HG03159 (cell line): ENCODE results near the gene IL2RA.
"Not testable (repeated sequence)": the region's sequence is repeated elsewhere in the genome, so short reads cannot be mapped to it uniquely, and the experiment has no call there.

Experiments used
- ATAC-seq: cut with Tn5 transposase; IDR thresholded peaks from one replicate; pipeline ENCODE4 v1.9.1; 2021; ENCODE audit warnings: mild to moderate bottlenecking, moderate library complexity; ENCODE audit not compliant: unreplicated experiment

The IL2RA gene

DNA sequence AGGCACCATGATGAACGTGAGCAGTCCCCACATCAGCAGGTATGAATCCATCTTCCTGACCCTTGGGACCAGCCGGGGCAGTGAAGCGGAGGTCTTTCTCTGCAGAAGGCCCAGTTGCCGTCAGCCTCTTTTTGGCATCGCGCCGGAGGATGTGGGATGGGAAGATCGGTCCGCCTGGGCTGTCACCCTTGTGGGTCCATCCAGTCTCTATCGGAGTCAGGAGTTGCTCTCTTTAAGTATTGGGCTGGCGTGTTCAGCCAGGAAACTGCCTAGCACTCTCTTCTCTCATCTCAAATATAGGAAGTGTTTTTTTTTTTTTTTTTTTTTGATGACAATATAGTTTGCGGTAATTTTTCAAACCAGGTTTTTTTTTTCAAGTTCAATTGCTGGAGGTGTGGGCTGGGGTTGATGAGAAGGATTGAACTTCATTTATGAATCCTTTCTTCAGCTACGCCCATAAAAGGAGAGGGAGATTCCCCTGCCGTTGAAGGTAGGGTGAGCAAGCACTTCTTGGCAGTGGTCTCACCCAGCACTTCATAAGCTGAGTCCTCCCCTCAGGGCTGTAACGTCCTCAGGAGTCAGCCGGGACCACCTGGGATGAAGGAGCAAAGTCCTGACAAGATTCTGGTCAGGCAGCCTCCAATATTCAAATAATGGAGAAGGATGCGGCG lies at the start of gene IL2RA:
TSS of gene IL2RA (minus strand) at position 267 of the 671 bp plus-strand sequence. CDS start at position 51, 216 bp downstream.
- no peak for ATAC-seq

DNA sequence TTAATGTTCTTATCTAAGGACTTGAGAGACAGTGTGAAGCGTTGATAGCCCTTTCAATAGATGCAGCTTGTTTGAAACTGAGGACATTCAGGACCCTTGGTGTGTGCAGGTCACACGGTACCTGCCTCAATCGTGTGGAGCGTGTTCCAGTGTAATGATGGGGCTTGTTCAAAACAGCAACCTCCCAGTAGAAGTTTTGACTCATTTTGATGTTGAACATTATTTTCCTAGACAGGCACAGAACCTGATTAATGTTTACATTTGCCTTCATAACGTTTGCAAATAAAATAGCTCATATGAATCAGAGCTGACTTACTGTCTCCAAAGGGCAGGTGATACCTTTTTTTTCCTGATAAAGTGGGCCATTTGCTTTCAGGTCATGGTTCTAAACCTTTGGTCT lies 48.0 kb upstream of the IL2RA start:
- no peak for ATAC-seq

DNA sequence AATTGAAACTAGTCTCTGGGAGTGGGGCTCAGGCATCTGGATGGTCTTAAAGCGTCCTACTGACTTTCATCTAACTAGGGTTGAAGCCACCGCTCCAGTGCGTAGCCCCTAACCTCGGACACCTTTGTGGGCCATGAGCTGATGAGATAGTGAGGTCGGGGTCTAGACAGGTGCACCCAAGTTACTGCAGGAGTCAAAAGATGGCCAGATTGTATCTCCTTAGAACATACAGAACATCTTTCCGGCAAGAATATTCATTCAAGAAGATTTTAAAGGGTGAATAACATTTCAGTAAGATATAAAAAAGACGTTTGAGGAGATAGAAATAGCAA lies 47.2 kb upstream of the IL2RA start:
- no peak for ATAC-seq

DNA sequence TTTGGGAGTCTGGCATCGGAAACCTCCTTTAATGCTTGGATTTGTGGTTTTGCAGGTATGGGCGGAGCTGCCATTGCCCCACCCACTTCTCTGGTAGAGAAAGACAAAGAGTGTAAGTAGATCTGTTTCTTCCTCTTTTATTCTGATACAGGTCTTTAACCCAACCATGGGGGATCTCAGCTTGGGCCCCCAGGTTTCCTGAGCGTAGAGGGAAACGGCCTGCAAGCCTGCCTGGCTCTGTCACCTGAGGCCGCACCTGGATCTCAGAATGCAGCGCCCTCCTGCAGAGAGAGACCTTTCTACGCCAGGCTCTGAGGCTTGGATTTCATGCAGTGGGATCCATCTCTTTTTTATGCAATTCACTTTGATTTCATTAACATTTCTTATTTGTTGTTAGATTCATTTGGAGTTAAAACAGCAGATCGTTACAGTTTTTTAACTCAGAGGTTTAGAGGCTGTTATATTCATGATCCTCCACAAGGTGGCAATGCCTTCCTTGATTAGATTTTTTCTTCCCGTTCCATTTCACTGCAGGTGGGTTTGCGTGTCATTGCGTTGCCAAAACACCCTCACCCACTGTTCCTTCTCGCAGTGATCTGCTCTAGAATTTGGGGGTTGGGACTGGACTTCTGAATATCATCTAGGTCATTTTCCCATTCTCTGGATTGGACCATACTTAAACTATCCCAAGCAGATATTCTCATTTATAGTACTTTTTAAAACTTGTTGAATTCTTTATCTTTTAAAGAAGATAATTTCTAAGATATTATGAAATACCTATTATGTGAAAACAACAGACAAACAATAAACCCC lies 46.7 kb upstream of the IL2RA start:
- ATAC-seq, result no peak

DNA sequence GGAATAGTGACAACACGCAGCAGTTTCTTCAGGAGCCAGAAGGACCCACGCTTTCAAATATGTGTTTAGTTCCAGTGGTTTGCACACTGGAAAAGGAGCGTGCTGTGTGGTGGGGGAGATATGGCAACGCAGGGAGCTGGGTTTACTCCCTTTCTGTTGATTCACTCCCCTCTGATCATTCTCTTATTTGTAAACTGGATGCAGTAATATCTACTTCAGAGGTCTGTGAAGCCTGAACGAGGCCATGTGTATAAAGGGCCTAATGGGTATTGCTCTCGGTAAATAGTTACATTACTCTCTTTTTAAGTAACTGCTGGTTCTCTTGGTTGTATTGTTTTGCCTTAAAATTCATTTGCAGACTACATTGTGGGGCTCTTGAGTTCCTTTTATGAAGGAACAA lies 45.9 kb upstream of the IL2RA start:
- no peak for ATAC-seq

DNA sequence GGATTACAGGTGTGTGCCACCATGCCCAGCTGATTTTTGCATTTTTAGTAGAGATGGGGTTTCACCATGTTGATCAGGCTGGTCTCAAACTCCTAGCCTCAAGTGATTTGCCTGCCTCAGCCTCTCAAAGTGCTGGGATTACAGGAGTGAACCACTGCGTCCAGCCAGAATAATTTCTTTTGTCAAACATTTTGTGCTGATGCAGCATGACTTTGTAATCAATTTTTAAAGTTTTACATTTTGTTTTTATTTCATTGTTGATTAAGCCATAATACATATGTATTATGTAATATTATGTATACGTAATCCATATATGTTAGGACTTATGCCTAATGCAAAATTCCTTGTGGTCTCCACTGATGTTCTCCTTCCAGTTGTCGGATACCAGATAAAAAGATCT lies 45.4 kb upstream of the IL2RA start:
- not testable (repeated sequence) for ATAC-seq

DNA sequence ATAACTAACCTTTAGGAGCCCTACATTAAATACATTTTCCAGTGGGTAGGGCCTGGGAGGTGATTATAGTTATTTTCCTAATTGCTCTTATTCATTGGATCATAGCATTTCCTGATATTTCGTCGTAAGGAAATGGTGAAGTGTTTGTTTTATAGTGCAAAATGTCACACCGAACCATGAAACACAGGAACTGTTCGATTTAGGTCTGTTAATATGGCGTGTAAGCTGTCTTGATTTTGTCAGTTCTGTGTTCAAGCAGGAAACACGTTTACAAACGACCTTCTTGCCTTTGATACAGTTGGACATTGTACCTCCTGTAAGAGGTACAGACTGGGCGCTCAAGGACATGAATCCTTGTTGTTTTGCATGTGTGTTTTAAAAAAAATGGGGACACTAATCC lies 41.4 kb upstream of the IL2RA start:
- no peak for ATAC-seq

DNA sequence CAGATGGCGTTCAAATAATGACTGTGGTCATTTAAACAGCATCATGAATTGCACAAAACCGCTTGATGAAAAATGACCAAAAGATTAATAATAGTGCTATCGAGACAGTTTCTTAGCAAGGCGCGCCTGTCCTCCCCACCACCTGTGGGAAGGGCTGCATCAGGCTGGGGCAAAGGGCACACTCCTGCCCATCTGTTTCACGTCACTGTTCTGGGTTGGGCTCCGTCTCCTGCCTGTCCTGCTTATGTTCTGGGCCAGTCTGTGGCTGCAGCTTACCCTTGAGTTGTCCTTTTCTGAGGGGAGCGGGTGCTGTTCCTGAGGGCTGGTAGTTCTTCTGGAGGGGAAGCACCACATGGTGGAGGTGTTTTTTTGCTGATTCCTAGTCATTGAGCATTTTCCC lies 40.0 kb upstream of the IL2RA start:
- ATAC-seq, result no peak

DNA sequence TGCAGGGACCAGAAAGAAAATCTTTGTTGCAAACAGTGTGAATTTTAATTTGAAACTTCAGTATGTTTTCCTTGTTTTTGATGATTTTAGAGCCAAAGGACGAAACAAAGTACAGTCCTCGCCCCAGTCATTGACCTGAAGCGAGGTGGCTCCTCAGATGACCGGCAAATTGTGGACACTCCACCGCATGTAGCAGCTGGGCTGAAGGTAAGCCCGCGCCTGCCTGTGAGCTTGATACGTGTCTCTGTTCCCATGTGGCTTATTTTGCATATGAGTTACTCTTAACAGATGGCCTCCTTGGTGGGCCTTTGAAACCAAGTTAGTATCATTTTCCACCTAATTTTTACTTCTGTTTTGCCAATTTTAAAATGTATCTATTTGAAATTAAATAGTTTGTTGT lies 39.0 kb upstream of the IL2RA start:
- ATAC-seq, result peak; percentile 53

DNA sequence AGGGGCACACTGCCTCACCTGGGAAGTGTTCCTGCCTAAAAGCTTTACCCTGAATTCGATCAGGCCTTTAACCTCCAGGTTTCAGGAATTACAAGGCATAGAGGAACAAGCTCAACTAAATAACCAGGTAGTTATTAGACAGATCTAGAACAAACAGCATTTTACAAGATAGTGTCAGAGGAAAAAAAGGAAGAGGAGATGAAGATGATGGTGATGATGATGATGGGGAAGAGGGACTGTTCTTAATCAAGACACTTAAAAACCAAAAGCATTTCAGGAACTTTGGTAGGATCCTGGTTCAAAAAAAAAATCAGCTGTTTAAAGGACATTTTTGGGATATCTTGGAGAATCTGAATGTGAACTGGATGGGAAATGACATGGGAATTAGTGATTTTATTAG lies 38.2 kb upstream of the IL2RA start:
- ATAC-seq, result no peak

DNA sequence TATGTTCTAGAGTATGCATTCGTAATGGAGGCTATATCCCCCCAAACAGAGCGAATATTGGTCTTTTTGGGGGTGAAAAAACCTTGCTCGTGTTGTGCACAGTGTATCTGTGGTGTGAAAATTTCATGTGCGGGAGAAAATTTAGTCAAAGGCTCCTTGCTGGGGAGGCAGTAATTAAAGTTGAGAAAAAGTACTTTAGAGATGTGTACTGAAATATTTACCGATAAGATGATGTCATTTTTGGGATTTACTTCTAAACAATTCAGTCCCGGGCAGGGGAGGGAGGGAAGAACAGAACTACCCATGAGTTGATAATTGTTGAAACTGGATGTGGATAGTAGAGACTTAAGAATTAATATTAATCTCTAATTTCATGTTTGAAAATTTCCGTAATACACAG lies 36.0 kb upstream of the IL2RA start:
- no peak for ATAC-seq

DNA sequence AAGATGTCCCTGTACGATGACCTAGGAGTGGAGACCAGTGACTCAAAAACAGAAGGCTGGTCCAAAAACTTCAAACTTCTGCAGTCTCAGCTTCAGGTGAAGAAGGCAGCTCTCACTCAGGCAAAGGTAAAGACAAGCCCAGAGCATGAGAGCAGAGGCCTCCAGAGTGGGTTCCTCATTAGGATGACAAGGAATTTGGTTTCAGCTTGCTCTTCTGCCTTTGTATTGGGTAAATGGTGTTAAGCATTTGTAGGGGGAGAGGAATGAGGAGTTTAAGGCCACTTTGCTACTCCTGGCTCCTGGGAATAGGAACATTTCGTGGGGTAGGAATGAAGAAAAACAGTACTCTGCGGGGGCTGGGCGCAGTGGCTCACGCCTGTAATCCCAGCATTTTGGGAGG lies 34.9 kb upstream of the IL2RA start:
- no peak for ATAC-seq

DNA sequence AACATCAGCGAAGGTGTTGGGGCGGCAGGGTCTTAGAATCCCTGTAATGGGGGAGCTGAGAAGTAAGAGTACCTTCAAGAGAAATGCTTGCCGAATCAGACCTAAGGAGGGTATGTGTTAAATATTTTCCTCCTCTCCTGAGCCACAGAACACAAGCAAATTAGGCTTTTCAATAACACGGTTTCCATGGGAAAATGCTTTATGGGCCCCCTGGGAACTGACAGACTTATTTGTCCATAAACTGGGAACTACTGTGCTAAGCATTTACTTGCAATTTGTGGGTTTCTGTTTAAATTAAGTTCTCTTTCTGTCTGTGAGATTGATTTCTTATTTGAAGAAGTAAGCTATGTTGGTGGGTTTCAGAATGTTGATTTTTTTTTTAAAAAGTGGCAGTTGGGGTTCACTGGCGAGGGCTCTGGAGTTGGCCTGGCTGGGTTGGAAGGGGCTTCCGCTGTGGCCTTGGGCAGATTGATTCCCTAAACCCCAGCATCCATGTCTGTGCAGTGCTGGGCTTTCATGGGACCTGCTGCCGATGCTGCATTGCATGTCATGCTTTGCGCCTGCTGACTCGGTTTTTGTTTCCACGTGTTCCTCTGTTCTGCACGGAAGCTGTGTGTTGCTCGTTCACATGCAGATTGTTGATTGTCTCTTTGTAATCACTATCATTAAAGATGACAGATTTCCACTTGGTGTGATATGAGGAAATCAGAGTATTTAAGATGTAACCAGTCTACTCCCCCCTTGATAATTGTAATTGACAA lies 33.8 kb upstream of the IL2RA start:
- no peak for ATAC-seq

DNA sequence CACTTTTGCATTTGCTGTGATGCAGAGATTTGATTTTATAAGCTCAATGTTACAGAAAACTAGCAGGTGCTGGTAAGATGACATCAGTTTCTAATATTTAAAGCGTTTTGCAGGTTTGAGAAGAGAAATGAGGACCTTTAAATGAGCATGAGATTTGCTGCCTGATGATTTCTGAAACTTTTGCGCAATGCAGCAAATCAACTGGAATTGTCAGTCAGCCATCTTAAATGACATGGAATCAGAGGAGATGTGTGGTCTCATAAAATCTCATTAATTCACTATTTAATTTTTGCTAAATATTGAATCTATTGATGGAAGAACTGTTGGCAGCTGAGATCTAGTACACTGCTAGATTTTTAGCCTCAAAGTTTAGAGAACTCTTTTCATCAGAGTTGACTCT lies 30.6 kb upstream of the IL2RA start:
- no peak for ATAC-seq

DNA sequence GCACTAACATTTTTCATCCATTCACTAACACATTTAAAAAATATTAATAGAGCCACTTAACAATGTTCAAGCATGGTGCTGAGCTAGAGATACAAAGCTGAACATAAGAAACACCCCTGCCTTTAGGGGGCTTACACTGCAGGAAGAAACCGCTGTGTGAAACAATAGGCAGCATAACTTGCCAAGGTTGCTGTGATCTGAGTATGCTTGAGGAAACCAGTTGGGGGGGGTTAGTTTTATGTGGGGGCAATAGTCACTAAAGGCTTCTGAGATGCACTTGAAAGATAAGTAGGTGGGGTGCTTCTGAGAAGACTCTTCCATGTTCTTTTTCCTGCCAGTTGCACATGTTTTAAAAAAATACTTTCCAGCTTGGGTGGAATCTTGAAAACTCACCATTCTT lies 29.5 kb upstream of the IL2RA start:
- no peak for ATAC-seq

DNA sequence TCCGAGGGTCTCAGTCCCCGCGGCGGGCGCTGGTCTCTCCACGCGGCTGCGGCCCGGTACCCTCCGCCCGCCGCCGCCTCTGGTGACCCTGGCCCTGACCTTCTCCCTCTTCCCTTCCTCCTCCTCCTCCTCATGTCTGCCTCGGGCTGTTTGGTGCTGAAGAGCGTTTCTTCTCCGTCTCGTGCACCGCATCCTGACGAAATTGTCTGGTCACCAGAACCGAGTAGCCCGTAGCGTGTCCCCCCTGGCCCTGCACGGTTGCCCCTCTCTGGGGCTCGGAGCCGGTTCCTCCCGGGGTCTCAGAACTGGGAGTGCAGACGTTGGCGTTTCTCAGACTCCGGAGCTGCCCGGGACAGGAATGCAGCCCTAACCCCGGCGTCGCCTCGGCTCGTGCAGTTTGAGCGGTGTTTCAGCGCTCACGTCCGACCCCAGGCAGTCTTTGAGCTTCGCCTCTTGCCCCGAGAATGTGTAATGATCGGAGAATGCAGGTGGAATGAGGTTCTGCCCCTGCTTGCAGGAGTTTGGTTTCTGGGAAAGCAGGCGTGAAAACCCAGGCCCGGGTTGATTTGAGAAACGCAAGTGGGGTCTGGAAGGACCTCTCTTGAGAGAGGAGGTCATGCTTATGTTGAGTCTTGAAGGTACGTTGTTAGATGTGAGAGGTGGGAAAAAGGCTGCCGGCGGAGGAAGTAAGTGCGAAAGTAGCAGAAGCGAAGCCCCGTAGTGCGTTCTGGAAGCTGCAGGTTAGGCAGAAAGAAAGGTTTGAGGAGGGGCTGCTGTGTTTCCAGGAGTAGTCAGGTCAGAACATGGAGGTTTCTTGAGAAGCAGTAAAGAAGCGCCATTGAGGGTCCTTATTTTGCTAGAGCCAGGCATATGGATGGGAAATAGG lies 27.4 kb upstream of the IL2RA start:
- no peak for ATAC-seq

DNA sequence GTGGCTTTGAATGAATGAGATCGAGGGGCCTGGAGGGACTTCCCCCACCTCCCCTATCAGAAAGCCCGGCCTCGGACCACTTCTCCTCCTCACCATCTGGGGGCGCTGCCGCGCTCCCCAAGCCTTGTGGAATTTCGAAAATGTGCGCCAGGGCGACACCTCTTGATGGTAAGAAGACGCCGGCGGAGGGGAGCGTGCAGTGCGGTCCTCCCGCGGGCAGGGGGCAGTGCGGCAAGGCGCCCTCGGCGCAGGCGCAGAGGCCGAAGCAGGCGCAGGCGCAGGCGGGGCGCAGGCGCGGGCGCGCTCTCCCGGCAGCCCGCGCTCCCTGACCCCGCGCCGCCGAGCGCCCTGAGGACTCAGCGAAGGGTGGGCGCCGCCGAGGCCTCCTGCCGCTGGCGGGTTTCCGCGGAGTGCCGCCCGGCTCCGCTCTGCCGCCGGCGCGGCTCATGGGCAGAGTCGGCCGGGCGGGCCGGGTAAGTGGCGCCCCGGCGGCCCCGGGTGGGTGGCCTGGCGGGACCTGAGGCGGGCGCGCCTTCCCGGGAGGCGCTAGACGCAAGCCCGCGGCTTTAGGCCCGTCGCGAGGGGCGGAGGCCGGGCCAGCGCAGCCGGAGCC lies 26.7 kb upstream of the IL2RA start, which contains the start of gene RBM17:
TSS of gene RBM17 (plus strand) at position 314 of the 613 bp plus-strand sequence. CDS start 8,032 bp downstream, outside the sequence.
- ATAC-seq, result peak; percentile 81

DNA sequence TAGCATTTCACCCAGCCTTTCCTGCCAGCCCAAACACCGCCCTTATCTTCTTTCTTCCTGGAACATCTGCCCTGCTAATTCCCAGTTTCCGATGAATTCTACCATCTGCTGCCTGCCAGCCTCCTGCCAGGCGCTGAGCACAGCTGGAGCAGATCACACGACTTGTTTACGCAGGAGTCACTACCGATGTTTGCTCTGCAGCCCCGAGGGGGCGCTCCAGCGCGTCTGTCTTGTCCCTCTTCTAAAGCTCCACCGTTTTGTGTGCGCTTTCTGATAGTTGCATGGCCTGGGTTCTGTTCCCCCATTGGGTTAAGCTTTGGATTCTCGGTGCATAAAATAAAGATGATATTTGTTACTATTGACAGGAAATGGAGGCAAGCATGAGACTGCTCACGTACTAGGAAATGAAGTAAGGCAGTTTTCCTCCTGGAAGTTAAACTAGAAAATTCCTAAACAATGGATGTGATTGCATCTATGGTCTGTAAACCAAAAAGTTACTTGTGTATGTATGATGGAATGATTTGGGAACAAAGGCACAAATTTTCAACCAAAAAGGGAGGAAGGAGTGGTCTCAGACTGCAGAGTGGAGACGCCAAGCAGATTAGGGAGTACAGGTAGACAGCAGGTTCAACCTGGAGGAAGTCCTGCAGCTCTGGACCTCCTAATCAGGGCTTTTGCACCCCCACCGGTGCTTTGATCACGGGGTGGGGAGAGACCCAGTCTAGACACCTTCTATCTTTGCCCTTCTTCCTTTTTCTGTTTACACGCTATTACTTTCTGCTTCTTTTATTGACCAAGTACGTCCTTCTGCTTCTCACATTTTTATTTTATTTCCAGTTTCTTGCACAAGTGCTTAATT lies 24.4 kb upstream of the IL2RA start:
- ATAC-seq, result peak; percentile 54
